Heart right ventricle (tissue), 16 donors: Measurements from ENCODE around the gene ABCD4. TPM values are rescaled to one million over a fixed set of nuclear protein-coding genes. Genes with fewer than 3 reads are reported as not detected.

Experiments
- ATAC-seq, 8 donors: fragments of 200-7000 bp; cut with Tn5 transposase; one replicate each; pipeline ENCODE4 v1.9.1; 2020; ENCODE audit warnings: mild to moderate bottlenecking in 8 of 8, moderate library complexity in 8 of 8, moderate number of reproducible peaks in 1 of 8
- DNase-seq, 2 donors: peaks; one replicate each; pipeline ENCODE4 v3.0.0-alpha.2; 2020
- H3K27ac ChIP-seq, 10 donors: fragments of 200-600 bp; sonication (generic) in 2 of 10; one replicate each; pipeline versions ENCODE4 v1.5.0 to v1.8.0; 2020 to 2022; ENCODE audit warnings: mild to moderate bottlenecking in 3 of 10
- H3K27me3 ChIP-seq, 7 donors: fragments of 200-600 bp; one replicate each; pipeline ENCODE4 v1.8.0; 2021 to 2022; ENCODE audit warnings: mild to moderate bottlenecking in 2 of 7
- H3K36me3 ChIP-seq, 9 donors: fragments of 200-600 bp; sonication (generic) in 1 of 9; one replicate each; pipeline versions ENCODE4 v1.5.0 to v1.8.0; 2020 to 2022; ENCODE audit warnings: mild to moderate bottlenecking in 2 of 9
- H3K4me1 ChIP-seq, 9 donors: fragments of 200-600 bp; sonication (generic) in 1 of 9; one replicate each; pipeline versions ENCODE4 v1.5.0 to v1.8.0; 2020 to 2022; ENCODE audit warnings: mild to moderate bottlenecking in 4 of 9
- H3K4me3 ChIP-seq, 10 donors: fragments of 200-600 bp; sonication (generic) in 2 of 10; one replicate each; pipeline versions ENCODE4 v1.5.0 to v1.8.0; 2020 to 2022; ENCODE audit warnings: mild to moderate bottlenecking in 7 of 10, moderate library complexity in 2 of 10
- H3K9me3 ChIP-seq, 11 donors: fragments of 200-600 bp in 10 of 11; sonication (generic) in 2 of 11; one replicate each; pipeline versions ENCODE4 v1.5.0 to v1.8.0; 2013 to 2022; ENCODE audit warnings: mild to moderate bottlenecking in 2 of 11, control low read depth in 1 of 11, moderate library complexity in 1 of 11
- WGBS, 2 donors: extraction: QIAGEN DNeasy Blood & Tissue Kit; methylation state at CpG; one replicate each; pipeline ENCODE4 v1.1.7; 2013; ENCODE audit warnings: inconsistent platforms in 1 of 2; 5-methylcytosine and 5-hydroxymethylcytosine counted together
- intact Hi-C, 10 donors: fragments of 100-400 bp; cut with DNase I; formaldehyde crosslinking; loops; one replicate each; pipeline versions ENCODE4 v1.11.1 to v1.14.2; 2022
- polyA plus RNA-seq, 2 donors: library from polyadenylated mRNA; stranded (reverse); fragments of 200-250 nt; gene quantifications; one replicate each; pipeline ENCODE4 v1.2.3, GENCODE V29; 2013
- total RNA-seq, 10 donors: library from RNA; stranded (reverse); fragmentation: NEBNext Ultra II Directional in 3 of 10; extraction: Animal tissue kit (Norgen Biotek cat#: 25700) in 3 of 10; gene quantifications; one replicate each; pipeline versions ENCODE4 v1.2.1 to v1.2.4, GENCODE V29; 2021 to 2023
- TF ChIP-seq, protein P1 (sequence below), 9 donors: fragments of 200-600 bp; sonication (generic) in 2 of 9; IDR thresholded peaks; one replicate each; pipeline versions ENCODE4 v1.5.0 to v1.8.0; 2021 to 2022; ENCODE audit warnings: antibody characterized with exemption in 9 of 9, mild to moderate bottlenecking in 5 of 9, moderate library complexity in 1 of 9
- donor health status: Arrhythmogenic right ventricular cardiomyopathy.
- donor health status: ischemic (EF 13 %, LVEDD 7.1; RV severe dilation, severe dysfunction).
- donor health status: healthy with polysubstance abuse.
- donor health status: DM: no; HTN: yes; CAD: no.
- donor health status: DM: no; HTN: no; CAD: no.
- donor health status: ischemic (EF 25% LVEDD 6.9; RV normal size, moderate dysfunction).
- donor health status: ischemic (EF 25% LVEDD 5.7; RV mildly dilated, moderate dysfunction).
- donor health status: healthy.
- donor health status: DM: yes; HTN: yes; CAD: no.
- donor health status: Ischemic cardiomyopathy.
- donor health status: ischemic (EF 35%, LVEDD 5.7; RV mildly dilated, moderate dysfunction).
- donor health status: nonischemic (EF 11% LVEDD 7.7; RV severe dilation, severe dysfunction).
- donor health status: DM: yes; HTN: yes; CAD: no.
- donor health status: PGD.
- donor health status: ischemic (EF 29% LVEDD 5.4; RV normal size, mild dysfunction).
- donor health status: nonischemic (EF 23%, LVEDD 6.1; RV moderate dilation, normal function).

Gene ABCD4
- total and polyA plus RNA-seq, 12 donors: 17.8 to 76.4 (median 22.0) TPM

DNA sequence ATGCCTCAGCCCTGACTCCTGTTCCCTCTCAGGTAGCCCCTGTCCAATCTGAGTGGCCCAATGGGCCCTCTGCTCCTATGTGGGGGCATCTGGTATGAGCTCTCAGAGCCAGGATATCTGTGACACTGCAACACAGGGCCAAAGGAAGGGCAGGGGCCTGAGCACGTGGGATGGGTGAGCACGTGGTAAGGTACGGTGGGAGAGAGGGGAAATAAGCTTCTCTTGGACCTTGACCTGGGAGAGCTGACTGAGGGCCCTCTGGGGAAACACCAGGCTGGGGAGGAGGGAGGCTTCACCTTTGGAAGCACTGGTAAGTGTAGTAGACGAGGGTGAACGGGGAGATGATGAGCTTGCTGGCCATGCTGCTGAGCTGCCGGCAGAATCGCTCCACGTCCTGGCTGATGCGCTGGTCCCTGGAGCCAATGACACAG lies 6.7 kb downstream of the ABCD4 start:
- no peak overlapping the region for H3K4me3 ChIP-seq
- DNase-seq (no peak), ATAC-seq (no peak)
- H3K27ac ChIP-seq: no peak overlapping the region
- H3K36me3 ChIP-seq: peaks cover 0 to 87% (median 30%) of the 10 kb centered on the region in 9 donors
- H3K9me3 ChIP-seq: no peaks in the 10 kb centered on the region
- intact Hi-C loops: no loop called here
- no peaks in the 10 kb centered on the region for H3K27me3 ChIP-seq
- TF ChIP-seq, protein P1, sequence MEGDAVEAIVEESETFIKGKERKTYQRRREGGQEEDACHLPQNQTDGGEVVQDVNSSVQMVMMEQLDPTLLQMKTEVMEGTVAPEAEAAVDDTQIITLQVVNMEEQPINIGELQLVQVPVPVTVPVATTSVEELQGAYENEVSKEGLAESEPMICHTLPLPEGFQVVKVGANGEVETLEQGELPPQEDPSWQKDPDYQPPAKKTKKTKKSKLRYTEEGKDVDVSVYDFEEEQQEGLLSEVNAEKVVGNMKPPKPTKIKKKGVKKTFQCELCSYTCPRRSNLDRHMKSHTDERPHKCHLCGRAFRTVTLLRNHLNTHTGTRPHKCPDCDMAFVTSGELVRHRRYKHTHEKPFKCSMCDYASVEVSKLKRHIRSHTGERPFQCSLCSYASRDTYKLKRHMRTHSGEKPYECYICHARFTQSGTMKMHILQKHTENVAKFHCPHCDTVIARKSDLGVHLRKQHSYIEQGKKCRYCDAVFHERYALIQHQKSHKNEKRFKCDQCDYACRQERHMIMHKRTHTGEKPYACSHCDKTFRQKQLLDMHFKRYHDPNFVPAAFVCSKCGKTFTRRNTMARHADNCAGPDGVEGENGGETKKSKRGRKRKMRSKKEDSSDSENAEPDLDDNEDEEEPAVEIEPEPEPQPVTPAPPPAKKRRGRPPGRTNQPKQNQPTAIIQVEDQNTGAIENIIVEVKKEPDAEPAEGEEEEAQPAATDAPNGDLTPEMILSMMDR (IDR thresholded peaks at IDR 0.05): no peak
- peaks cover 0 to 32% (median 22%) of the 10 kb centered on the region in 9 donors for H3K4me1 ChIP-seq
- WGBS, 2 donors: 78 to 85% methylated on average over 9 of the region's 9 CpGs

GRCh38 chr14:74293606-74294005 lies 9.1 kb downstream of the ABCD4 start:
- 94 to 100% methylated on average over 2 of the region's 2 CpGs for WGBS, 2 donors
- Histone ChIP-seq H3K27me3 (no peaks in the 10 kb centered on the region), H3K36me3 (peaks cover 0 to 98% (median 43%) of the 10 kb centered on the region in 9 donors), H3K4me3 (no peak overlapping the region), H3K4me1 (peaks cover 0 to 9% (median 5%) of the 10 kb centered on the region in 9 donors), H3K27ac (no peak overlapping the region), H3K9me3 (no peaks in the 10 kb centered on the region)
- intact Hi-C loops: no loop called here
- no peak for ATAC-seq
- DNase-seq: no peak
- TF ChIP-seq, protein P1 (IDR thresholded peaks at IDR 0.05): no peak

DNA sequence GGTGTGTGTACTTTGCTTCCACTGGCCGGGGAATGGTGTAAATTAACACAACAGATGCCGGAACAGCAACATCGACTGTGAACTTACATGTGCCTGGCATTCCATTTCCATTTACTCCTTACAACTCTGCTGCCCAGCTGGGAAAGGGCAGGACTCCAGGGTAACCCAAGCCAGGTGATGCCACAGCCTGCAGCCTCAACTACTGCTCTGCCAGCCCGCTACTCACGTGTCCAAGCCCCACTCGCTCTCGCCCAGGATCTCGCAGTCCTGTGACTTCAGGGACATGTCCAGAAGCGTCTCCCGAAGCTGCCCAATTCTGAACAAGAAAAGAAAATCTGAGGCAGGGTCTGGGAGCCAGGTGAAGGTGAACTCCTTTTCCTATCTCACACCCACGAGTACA lies 10.7 kb downstream of the ABCD4 start:
- DNase-seq (no peak), ATAC-seq (no peak)
- intact Hi-C loops: no loop called here
- H3K36me3 ChIP-seq: peaks cover 0 to 98% (median 43%) of the 10 kb centered on the region in 9 donors
- no peak overlapping the region for H3K4me3 ChIP-seq
- no peaks in the 10 kb centered on the region for H3K9me3 ChIP-seq
- TF ChIP-seq, protein P1 (IDR thresholded peaks at IDR 0.05): no peak
- H3K27ac ChIP-seq: no peak overlapping the region
- WGBS, 2 donors: 74 to 81% methylated on average over 11 of the region's 11 CpGs
- H3K4me1 ChIP-seq: no peaks in the 10 kb centered on the region
- H3K27me3 ChIP-seq: no peaks in the 10 kb centered on the region

DNA sequence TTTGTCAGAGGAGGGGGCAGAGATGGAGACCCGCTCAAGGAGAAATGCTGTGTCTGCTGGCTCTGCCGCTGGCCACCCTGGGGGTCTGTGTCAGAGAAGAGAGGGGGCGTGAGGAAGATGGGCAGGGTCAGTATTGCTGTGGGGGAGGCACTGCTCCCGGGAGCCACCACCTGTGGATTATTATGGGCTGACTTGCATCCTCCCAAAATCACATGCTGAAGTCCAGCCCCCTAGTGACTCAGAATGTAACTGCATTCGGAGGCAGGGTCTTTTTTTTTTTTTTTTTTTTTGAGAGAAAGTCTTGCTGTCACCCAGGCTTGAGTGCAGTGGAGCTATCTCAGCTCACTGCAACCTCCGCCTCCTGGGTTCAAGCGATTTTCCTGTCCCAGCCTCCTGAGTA lies 12.3 kb downstream of the ABCD4 start:
- Histone ChIP-seq H3K27ac (no peak overlapping the region), H3K27me3 (no peaks in the 10 kb centered on the region), H3K4me1 (no peaks in the 10 kb centered on the region), H3K4me3 (no peak overlapping the region), H3K36me3 (peaks cover 0 to 98% (median 50%) of the 10 kb centered on the region in 9 donors), H3K9me3 (no peaks in the 10 kb centered on the region)
- ATAC-seq: no peak
- DNase-seq: no peak
- TF ChIP-seq, protein P1 (IDR thresholded peaks at IDR 0.05): peak in 7 of 9 donors; percentile 30 to 46 (median 35)
- WGBS, 2 donors: 70 to 73% methylated on average over 7 of the region's 7 CpGs
- intact Hi-C loops: no loop called here
